Esophagus muscularis mucosa (tissue), 3 donors: ENCODE results near the gene C1D.

Experiments
- POLR2A ChIP-seq: fragments of 450-650 bp; IDR thresholded peaks from one replicate; pipeline ENCODE4 v1.6.1; 2017; ENCODE audit warnings: antibody characterized with exemption, moderate library complexity, mild to moderate bottlenecking, low read depth
- POLR2AphosphoS5 ChIP-seq, 2 donors: sonication (generic); formaldehyde crosslinking; IDR thresholded peaks; one replicate each; pipeline ENCODE4 v1.6.1; 2017; ENCODE audit warnings: antibody characterized with exemption in 2 of 2
- TF ChIP-seq, protein P1 (sequence below), 3 experiments: fragments of 200-600 bp in 2 of 3; fragments of 450-650 bp in 1 of 3; sonication (generic) in 2 of 3; IDR thresholded peaks; one replicate each; pipeline ENCODE4 v1.5.1; 2017 to 2019; ENCODE audit warnings: antibody characterized with exemption in 3 of 3, mild to moderate bottlenecking in 2 of 3, moderate library complexity in 1 of 3

DNA sequence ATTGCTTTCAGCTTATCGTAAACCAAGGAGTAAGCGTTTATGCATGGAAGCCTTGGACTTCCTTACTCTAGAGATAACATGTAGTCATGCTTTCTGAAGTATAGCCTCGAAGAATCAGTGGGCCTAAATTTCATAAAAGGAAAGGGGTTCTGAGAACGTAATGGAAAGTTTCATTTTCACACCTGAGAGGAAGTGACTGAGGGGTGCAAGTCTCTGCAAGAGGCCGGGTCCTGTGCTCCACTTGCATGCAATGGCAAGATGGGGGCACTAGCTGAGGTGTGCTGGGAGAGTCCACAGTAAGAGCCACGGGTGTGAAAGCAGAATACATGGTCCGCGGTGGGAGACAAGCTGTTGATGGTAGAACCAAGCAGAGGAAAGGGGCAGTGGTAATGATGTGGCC, 36.5 kb upstream of the C1D start:
- TF ChIP-seq, protein P1, sequence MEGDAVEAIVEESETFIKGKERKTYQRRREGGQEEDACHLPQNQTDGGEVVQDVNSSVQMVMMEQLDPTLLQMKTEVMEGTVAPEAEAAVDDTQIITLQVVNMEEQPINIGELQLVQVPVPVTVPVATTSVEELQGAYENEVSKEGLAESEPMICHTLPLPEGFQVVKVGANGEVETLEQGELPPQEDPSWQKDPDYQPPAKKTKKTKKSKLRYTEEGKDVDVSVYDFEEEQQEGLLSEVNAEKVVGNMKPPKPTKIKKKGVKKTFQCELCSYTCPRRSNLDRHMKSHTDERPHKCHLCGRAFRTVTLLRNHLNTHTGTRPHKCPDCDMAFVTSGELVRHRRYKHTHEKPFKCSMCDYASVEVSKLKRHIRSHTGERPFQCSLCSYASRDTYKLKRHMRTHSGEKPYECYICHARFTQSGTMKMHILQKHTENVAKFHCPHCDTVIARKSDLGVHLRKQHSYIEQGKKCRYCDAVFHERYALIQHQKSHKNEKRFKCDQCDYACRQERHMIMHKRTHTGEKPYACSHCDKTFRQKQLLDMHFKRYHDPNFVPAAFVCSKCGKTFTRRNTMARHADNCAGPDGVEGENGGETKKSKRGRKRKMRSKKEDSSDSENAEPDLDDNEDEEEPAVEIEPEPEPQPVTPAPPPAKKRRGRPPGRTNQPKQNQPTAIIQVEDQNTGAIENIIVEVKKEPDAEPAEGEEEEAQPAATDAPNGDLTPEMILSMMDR (IDR thresholded peaks at IDR 0.05) = no peak
- TF ChIP-seq POLR2A (no peak), POLR2AphosphoS5 (IDR thresholded peaks at IDR 0.05) (no peak)
